Effector memory CD4-positive, alpha-beta T cell (primary cell): Measurements from ENCODE around the gene ALX3.
"Not testable (repeated sequence)": the region's sequence is repeated elsewhere in the genome, so short reads cannot be mapped to it uniquely, and the experiment has no call there.

Experiments used
- DNase-seq, 3 donors: peaks; one replicate each; pipeline ENCODE4 v3.0.0-alpha.2; 2020
- H3K27ac ChIP-seq: 2 replicates; pipeline ENCODE4 v1.7.0; 2013; ENCODE audit warnings: mild to moderate bottlenecking, low read length, moderate library complexity; ENCODE audit not compliant: insufficient read depth, poor library complexity, severe bottlenecking
- H3K27me3 ChIP-seq: replicated peaks from 2 replicates; pipeline ENCODE4 v1.7.0; 2013; ENCODE audit warnings: mild to moderate bottlenecking, low read length; ENCODE audit not compliant: insufficient read depth, control insufficient read depth, poor library complexity, severe bottlenecking
- H3K36me3 ChIP-seq: 2 replicates; pipeline ENCODE4 v1.7.0; 2013; ENCODE audit warnings: mild to moderate bottlenecking, low read length, moderate library complexity; ENCODE audit not compliant: control insufficient read depth, insufficient read depth
- H3K4me1 ChIP-seq: 2 replicates; pipeline ENCODE4 v1.7.0; 2013; ENCODE audit warnings: low read length, mild to moderate bottlenecking; ENCODE audit not compliant: control insufficient read depth, insufficient read depth, poor library complexity, severe bottlenecking
- H3K4me3 ChIP-seq: 2 replicates; pipeline ENCODE4 v1.7.0; 2013; ENCODE audit warnings: low read length, low read depth, mild to moderate bottlenecking; ENCODE audit not compliant: insufficient read depth, poor library complexity, severe bottlenecking
- H3K9me3 ChIP-seq: 2 replicates; pipeline ENCODE4 v1.7.0; 2013; ENCODE audit warnings: mild to moderate bottlenecking, low read length, moderate library complexity; ENCODE audit not compliant: control insufficient read depth

ALX3 gene

GRCh38 chr1:110081061-110081460 is 10.6 kb upstream of the ALX3 start:
- Histone ChIP-seq H3K4me1 (peaks cover 18% of the 10 kb centered on the region), H3K27ac (no peak overlapping the region), H3K27me3 (peaks cover 28% of the 10 kb centered on the region), H3K9me3 (no peaks in the 10 kb centered on the region), H3K4me3 (no peak overlapping the region), H3K36me3 (no peaks in the 10 kb centered on the region)
- no peak for DNase-seq

GRCh38 chr1:110079995-110080394 is 9.5 kb upstream of the ALX3 start:
- H3K9me3 ChIP-seq, DNase-seq, H3K4me3 ChIP-seq, H3K36me3 ChIP-seq, H3K27ac ChIP-seq: not testable (repeated sequence)
- peaks cover 19% of the 10 kb centered on the region for H3K27me3 ChIP-seq
- H3K4me1 ChIP-seq: peaks cover 18% of the 10 kb centered on the region

DNA sequence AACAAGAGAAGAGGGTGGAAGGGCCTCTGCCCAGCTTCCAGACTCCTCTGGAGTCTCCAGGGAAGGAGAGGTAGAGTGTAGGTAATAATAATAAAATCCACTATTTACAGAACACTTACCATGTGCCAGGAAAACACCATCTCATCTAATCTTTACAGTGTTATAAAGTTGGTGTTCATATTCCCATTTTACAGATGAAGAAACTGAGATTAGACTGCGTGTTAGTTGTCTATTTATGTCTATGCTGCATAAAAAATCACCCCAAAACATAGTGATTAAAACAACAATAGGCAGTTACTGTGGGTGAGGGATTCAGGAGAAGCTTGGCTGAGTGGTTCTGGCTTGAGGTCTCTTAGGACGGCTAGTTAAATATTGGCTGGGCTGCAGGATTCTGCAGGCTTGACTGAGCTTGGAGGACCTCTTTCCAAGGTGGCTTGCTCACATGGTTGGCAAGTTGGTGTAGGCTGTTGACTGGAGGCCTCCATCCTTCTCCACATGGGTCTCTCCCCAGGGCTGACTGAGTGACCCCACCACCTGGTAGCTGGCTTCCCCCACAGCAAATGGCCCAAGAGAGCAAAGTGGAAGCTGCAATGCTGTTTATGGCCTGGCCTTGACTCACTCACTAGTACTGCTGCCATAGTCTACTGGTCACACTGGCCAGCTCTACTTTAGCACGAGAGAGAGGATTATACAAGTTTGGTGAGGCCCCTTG is 6.5 kb upstream of the ALX3 start:
- no peak overlapping the region for H3K4me3 ChIP-seq
- DNase-seq: no peak
- no peaks in the 10 kb centered on the region for H3K27me3 ChIP-seq
- H3K27ac ChIP-seq: no peak overlapping the region
- no peaks in the 10 kb centered on the region for H3K36me3 ChIP-seq
- H3K9me3 ChIP-seq: no peaks in the 10 kb centered on the region
- no peaks in the 10 kb centered on the region for H3K4me1 ChIP-seq

DNA sequence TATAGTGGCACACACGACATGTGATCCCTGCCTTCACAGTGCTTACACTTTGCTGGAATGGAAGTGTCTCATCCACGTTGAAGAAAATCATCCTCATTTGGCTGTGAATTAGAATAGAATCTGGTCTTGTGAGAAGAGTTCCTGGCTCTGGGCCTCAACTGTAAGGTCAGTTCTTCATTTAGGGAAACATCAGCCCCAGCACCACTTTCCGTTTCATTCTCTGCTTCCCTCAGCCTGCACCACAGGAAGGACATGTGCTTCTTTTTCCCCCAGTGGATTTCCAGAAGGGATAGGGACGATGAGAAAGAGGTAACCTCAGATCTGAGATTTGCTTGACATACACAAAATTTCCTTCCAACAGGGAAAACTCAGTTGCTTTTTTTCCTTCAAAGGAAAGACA is 3.7 kb upstream of the ALX3 start:
- Histone ChIP-seq H3K27ac (no peak overlapping the region), H3K36me3 (no peaks in the 10 kb centered on the region), H3K9me3 (no peaks in the 10 kb centered on the region), H3K4me3 (no peak overlapping the region), H3K4me1 (peaks cover 13% of the 10 kb centered on the region), H3K27me3 (peaks cover 21% of the 10 kb centered on the region)
- DNase-seq: no peak

DNA sequence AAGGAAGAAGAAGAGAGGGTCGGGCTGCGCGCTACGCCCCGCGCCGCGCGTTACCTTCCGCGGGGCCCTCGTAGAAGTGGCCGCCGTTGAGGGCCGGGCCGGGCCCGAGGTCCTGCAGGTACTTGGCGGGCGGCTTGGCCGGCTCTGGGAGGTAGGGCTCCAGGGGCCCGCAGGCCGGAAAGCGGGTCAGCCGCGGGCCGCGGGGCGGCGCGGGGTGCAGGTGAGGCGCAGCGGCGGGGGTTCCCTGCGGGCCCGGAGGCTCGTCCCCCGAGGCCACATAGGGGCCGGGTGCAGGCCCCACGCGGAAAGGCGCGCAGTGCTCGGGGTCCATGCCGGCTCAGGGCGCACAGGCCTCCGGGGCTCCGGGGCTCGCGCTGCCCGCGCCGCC is 196 bp downstream of the ALX3 start:
- no peaks in the 10 kb centered on the region for H3K9me3 ChIP-seq
- H3K27ac ChIP-seq: no peak overlapping the region
- no peak for DNase-seq
- H3K4me1 ChIP-seq: peaks cover 31% of the 10 kb centered on the region
- no peaks in the 10 kb centered on the region for H3K36me3 ChIP-seq
- H3K27me3 ChIP-seq: peaks cover 41% of the 10 kb centered on the region
- H3K4me3 ChIP-seq: no peak overlapping the region

DNA sequence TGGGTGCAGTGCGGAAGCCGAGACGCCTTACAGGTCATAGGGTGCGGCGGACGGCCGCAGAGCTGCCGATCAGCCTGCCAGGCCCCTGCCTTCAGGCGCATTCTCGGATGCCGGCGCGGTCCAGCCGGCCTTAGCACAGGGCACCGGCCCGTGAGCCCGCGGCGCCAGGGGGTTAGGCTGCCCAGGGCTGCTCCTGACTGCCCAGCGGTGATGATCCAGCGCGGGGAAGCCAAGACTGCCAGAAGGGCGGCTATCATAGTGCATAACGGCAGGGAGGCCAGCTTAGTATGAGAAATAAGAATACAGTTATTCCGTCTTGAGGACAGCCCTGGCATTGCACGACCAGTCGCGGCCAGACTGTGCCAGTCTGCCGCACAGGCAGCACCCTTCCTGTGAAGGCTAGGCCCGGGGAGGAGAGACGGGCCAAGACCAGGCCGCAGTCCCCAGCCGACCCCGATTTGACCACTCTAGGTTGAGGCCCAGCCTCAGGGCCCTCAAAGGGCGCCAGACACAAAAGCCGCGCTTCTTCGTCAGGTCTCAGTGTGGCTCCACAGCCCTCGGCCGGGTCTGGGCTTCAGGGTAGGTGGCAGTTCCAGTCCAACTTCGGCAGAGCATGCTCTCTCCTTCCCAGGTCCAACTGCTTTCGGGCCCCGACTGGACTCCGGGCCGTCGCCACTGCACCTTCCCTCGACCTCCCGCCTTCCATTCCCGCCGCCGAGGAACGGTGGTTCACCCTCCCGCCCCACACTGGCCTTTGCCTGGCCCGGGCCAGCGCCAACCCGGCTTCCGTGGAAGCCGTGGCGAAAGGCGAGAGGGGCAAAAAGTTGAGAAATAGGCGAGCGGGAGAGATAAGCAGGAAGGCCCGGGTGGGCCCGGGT is 829 bp downstream of the ALX3 start:
- Histone ChIP-seq H3K9me3 (no peaks in the 10 kb centered on the region), H3K4me1 (peaks cover 31% of the 10 kb centered on the region), H3K27me3 (peaks cover 41% of the 10 kb centered on the region), H3K27ac (no peak overlapping the region), H3K36me3 (no peaks in the 10 kb centered on the region), H3K4me3 (peak overlapping the region; percentile 35)
- no peak for DNase-seq

DNA sequence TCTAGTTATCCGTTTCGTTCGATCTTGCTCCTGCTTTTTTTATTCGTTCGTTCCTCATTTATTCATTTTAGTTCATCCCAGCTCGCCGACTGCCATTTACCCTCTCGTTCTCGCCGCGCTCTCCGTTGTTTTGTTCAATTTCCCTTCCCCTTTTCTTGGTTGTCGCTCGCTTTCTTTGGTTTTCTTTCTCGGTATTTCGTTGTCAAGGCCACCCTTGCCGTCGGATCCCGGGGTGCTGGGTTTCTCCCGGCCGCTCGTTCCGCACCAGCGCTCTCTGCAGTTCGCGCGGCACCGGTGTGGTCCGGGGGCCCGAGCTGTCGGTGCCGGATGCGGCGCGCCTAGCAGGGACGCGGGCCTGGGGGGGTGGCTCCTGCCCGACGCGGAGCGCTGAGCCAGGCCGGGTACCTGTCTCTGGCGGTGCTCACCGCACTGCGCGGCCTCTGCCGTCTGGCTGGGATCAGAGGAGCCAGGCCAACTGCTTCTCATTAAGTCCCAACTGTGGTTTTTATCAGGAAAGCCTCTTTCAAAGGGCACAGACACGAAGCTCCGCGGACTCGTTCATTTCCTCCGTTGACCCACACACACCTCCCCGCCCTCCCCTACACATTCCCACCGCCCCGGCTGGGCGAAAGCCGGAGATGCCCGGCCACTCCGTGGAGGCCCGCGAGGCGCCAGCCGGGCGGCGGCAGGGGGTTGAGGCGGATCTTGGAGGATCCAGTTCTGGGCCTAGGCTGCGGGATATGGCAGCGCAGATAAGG is 1.6 kb downstream of the ALX3 start:
- peak overlapping the region; percentile 35 for H3K4me3 ChIP-seq
- H3K27me3 ChIP-seq: peaks cover 41% of the 10 kb centered on the region
- no peak overlapping the region for H3K27ac ChIP-seq
- peaks cover 31% of the 10 kb centered on the region for H3K4me1 ChIP-seq
- H3K9me3 ChIP-seq: no peaks in the 10 kb centered on the region
- DNase-seq: no peak
- no peaks in the 10 kb centered on the region for H3K36me3 ChIP-seq

GRCh38 chr1:110067893-110068645 is 2.4 kb downstream of the ALX3 start:
- H3K27me3 ChIP-seq: peaks cover 41% of the 10 kb centered on the region
- DNase-seq: no peak

GRCh38 chr1:110067479-110067892 is 3.0 kb downstream of the ALX3 start:
- Histone ChIP-seq H3K27me3 (peaks cover 41% of the 10 kb centered on the region), H3K4me1 (peaks cover 31% of the 10 kb centered on the region), H3K4me3 (no peak overlapping the region), H3K9me3 (no peaks in the 10 kb centered on the region), H3K27ac (no peak overlapping the region), H3K36me3 (no peaks in the 10 kb centered on the region)
- no peak for DNase-seq

More at GRCh38 chr1:110067893-110068645, 2.4 kb downstream of the ALX3 start:
- H3K27ac ChIP-seq: no peak overlapping the region
- no peaks in the 10 kb centered on the region for H3K9me3 ChIP-seq
- H3K4me3 ChIP-seq: no peak overlapping the region
- peaks cover 31% of the 10 kb centered on the region for H3K4me1 ChIP-seq
- H3K36me3 ChIP-seq: no peaks in the 10 kb centered on the region
